Chondrocyte (in vitro differentiated cells): ENCODE measurements around the gene ADGRB3. TPM values are rescaled to one million over a fixed set of nuclear protein-coding genes. Genes with fewer than 3 reads are reported as not detected.

Experiments used
- DNase-seq: peaks from one replicate; pipeline ENCODE4 v3.0.0; 2021; ENCODE audit warnings: mixed read lengths, low spot score
- H3K27ac Mint-ChIP-seq: one replicate; pipeline ENCODE4 v1.8.0; 2021; ENCODE audit warnings: mild to moderate bottlenecking, moderate library complexity, mixed read lengths; ENCODE audit not compliant: unreplicated experiment
- H3K27me3 Mint-ChIP-seq: 2 replicates; pipeline ENCODE4 v1.8.0; 2021; ENCODE audit warnings: low read depth, mixed read lengths
- H3K36me3 Mint-ChIP-seq: 2 replicates; pipeline ENCODE4 v1.8.0; 2021; ENCODE audit warnings: low read depth, mixed read lengths
- H3K4me1 Mint-ChIP-seq: 2 replicates; pipeline ENCODE4 v1.8.0; 2021; ENCODE audit warnings: low read depth, mild to moderate bottlenecking, mixed read lengths
- H3K4me3 Mint-ChIP-seq: one replicate; pipeline ENCODE4 v1.8.0; 2021; ENCODE audit warnings: mild to moderate bottlenecking, moderate library complexity, mixed read lengths; ENCODE audit not compliant: unreplicated experiment
- H3K9me3 Mint-ChIP-seq: 2 replicates; pipeline ENCODE4 v1.8.0; 2021; ENCODE audit warnings: low read depth, mixed read lengths
- CTCF ChIP-seq: fragments of 200-600 bp; sonication (generic); IDR thresholded peaks from 2 replicates; pipeline ENCODE4 v1.5.0; 2021; ENCODE audit warnings: antibody characterized with exemption, mild to moderate bottlenecking, moderate library complexity
- total RNA-seq: library from RNA; stranded (reverse); gene quantifications from 3 replicates; pipeline ENCODE4 v1.2.1, GENCODE V29; 2021

Gene ADGRB3
- total RNA-seq, 1 donor from 2014 or later, result not detected

- Mint-ChIP-seq H3K36me3 (no peaks in the 10 kb centered on the region), H3K4me3 (no peak overlapping the region), H3K27ac (no peak overlapping the region), H3K9me3 (no peaks in the 10 kb centered on the region), H3K27me3 (peaks cover 9% of the 10 kb centered on the region), H3K4me1 (peaks cover 5% of the 10 kb centered on the region)
- DNase-seq, result no peak
- no peak for TF ChIP-seq CTCF
Measured at GRCh38 chr6:69263297-69263696, 628.2 kb downstream of the ADGRB3 start.

GRCh38 chr6:69265090-69265489, 630.0 kb downstream of the ADGRB3 start:
- Mint-ChIP-seq H3K9me3 (no peaks in the 10 kb centered on the region), H3K36me3 (no peaks in the 10 kb centered on the region), H3K27ac (no peak overlapping the region), H3K4me1 (peaks cover 5% of the 10 kb centered on the region), H3K4me3 (no peak overlapping the region), H3K27me3 (peaks cover 15% of the 10 kb centered on the region)
- no peak for DNase-seq
- TF ChIP-seq CTCF, result no peak

GRCh38 chr6:69265706-69266105, 630.6 kb downstream of the ADGRB3 start:
- no peak for TF ChIP-seq CTCF
- no peaks in the 10 kb centered on the region for H3K9me3 Mint-ChIP-seq
- no peak overlapping the region for H3K27ac Mint-ChIP-seq
- H3K27me3 Mint-ChIP-seq, result peaks cover 15% of the 10 kb centered on the region
- DNase-seq, result no peak
- H3K4me1 Mint-ChIP-seq, result peaks cover 5% of the 10 kb centered on the region
- no peak overlapping the region for H3K4me3 Mint-ChIP-seq
- H3K36me3 Mint-ChIP-seq, result no peaks in the 10 kb centered on the region

GRCh38 chr6:69276204-69276603, 641.1 kb downstream of the ADGRB3 start:
- Mint-ChIP-seq H3K4me3 (no peak overlapping the region), H3K4me1 (peaks cover 3% of the 10 kb centered on the region), H3K36me3 (no peaks in the 10 kb centered on the region), H3K9me3 (no peaks in the 10 kb centered on the region), H3K27me3 (peaks cover 2% of the 10 kb centered on the region), H3K27ac (no peak overlapping the region)
- no peak for TF ChIP-seq CTCF
- DNase-seq, result no peak

- Mint-ChIP-seq H3K4me3 (no peak overlapping the region), H3K27me3 (peaks cover 2% of the 10 kb centered on the region), H3K4me1 (peaks cover 3% of the 10 kb centered on the region), H3K27ac (no peak overlapping the region), H3K36me3 (no peaks in the 10 kb centered on the region), H3K9me3 (no peaks in the 10 kb centered on the region)
- no peak for TF ChIP-seq CTCF
- no peak for DNase-seq
Measured at GRCh38 chr6:69279805-69280204, 644.7 kb downstream of the ADGRB3 start.
